HG03460 (cell line): ENCODE data around the gene SNX21.

Experiments used
- ATAC-seq: cut with Tn5 transposase; IDR thresholded peaks from one replicate; pipeline ENCODE4 v1.9.1; 2021; ENCODE audit not compliant: unreplicated experiment

SNX21 gene

DNA sequence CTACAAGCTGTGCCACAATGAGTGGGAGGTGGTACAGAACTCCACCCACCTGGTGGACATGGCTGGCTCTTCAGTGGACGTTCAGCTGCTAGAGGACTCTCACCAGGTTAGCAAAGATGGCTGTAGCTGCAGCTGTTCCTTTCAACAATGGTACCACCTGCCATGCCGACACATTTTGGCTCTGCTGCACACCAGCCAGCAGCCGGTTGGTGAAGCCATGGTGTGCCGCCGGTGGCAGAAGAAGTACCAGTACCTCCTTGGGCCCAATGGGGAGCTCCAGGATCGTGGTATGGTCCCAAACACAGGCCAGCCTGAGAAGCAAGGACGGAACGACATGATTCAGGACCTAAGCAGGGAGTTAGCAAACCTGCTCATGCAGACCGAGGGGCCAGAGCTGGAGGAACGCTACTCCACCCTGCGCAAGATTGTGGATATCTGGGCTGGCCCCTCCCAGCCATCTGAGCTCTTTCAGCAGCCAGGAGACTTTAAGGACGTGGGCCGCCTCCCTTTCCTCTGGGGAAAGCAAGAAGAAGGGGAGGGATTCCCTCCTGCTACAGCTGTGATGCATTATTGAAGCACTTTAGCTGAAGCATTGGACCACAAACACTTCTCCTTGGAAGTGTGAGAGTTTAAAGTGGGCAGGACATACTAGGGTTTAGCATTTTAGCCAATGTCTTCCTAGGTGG is 44.6 kb downstream of the SNX21 start:
- ATAC-seq: no peak

GRCh38 chr20:45880988-45881788 is 47.6 kb downstream of the SNX21 start, which contains the start of gene ZSWIM1:
Gene ZSWIM1 (plus strand): TSS chr20:45881227. CDS start chr20:45882593, 1,366 bp downstream.
- peak; percentile 96 for ATAC-seq

DNA sequence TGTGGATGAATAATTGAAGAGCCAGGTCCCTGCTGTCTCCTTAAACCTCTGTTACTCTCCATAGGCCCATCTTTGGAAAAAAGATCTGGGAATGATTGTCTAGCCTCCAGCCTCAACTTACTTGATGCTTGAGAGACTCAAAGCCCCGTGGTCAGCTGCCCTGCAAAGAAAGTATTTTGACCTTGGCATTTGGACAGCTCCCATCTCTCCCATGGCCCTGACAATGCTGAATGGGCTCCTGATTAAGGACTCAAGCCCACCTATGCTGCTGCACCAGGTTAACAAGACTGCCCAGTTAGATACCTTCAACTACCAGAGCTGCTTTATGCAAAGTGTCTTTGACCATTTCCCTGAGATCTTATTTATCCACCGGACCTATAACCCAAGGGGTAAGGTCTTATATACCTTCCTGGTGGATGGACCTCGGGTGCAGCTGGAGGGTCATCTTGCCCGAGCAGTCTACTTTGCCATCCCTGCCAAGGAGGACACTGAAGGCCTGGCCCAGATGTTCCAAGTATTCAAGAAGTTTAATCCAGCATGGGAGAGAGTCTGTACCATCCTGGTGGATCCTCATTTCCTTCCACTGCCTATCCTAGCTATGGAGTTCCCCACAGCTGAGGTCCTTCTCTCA is 49.0 kb downstream of the SNX21 start:
- no peak for ATAC-seq

DNA sequence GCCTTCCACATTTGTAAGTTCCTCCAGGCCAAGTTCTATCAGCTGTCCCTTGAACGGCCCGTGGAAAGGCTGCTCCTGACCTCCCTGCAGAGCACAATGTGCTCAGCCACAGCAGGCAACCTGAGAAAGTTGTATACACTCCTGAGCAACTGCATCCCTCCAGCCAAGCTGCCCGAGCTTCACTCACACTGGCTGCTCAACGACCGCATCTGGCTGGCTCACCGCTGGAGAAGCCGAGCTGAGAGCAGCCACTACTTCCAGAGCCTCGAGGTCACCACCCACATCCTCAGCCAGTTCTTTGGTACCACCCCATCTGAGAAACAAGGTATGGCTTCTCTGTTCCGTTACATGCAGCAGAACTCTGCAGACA is 49.5 kb downstream of the SNX21 start:
- ATAC-seq: no peak

DNA sequence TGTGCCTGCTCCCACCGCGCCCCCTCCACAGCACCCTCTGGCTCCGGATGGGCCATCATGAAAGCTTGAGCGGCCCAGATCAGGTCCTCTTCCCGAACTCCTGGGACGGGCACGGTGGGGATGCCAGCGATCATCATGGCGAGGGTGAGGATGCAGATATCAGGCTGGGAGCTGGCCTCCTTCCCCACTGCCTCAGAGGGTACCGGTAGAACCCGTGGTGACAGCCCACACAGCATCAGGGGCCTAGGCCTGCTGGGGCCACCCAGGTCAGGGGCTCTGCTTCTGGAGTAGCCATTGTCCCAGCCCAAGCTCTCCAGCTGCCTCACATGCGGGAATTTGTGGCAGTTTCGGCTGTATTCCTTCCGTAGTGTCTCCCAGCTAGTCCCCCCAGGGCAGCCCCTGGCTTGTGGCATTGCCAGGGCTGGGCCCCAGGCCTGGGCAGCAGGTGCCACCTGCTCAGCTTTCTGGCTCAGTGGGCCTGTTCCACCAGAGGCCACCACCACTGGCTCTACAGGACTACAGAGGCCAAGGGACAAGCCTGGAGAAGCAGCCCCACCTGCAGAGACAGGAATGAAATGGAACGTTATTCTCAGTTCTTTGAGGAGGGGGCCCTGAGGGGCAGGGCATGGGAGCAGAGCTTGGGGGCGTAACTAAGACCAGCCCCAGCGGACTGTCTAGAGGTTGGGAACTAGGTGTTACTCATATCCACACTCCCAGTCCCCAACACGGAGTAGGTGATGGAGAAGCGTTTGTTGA is 53.2 kb downstream of the SNX21 start:
- no peak for ATAC-seq

DNA sequence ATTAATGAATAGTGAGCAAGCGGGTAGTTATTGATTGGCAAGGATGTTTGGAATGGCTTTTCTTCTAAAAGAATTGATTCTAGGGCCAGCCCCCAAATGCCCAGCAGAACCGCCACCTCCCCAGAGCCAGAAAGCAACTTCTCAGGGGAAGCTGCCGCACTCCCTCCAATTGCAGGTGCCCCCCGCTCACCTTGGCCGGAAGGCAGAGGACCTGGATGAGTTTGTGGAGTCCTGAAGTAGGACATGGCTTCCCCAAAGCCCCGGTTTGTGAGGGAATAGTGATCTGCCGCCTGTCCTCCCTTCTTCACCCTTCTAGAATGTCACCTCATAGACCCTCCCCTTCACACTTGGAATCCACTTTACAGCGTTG is 53.7 kb downstream of the SNX21 start, which contains the start of gene SPATA25:
Gene SPATA25 (minus strand): TSS at position 277 of the 370 bp plus-strand sequence. CDS start 32 bp downstream, at position 245.
- ATAC-seq: no peak

GRCh38 chr20:45888681-45889080 is 55.1 kb downstream of the SNX21 start:
- no peak for ATAC-seq

GRCh38 chr20:45890077-45890984 is 56.7 kb downstream of the SNX21 start:
- peak; percentile 31 for ATAC-seq

- ATAC-seq: peak; percentile 63
Measured at GRCh38 chr20:45890985-45891983, 57.7 kb downstream of the SNX21 start, which contains the start of the genes CTSA and NEURL2. Gene CTSA (plus strand): TSS chr20:45891335. CDS start chr20:45891569, 234 bp downstream. Gene NEURL2 (minus strand): TSS chr20:45891208. CDS start chr20:45890991, 217 bp downstream.

GRCh38 chr20:45892049-45892825 is 58.6 kb downstream of the SNX21 start:
- ATAC-seq: no peak
